Urinary bladder (tissue), 4 donors: ENCODE data around the gene MC1R. TPM values are rescaled to one million over a fixed set of nuclear protein-coding genes. Genes with fewer than 3 reads are reported as not detected.

Experiments
- DNase-seq: peaks from one replicate; pipeline ENCODE4 v3.0.0-alpha.2; 2015; ENCODE audit errors: extremely low spot score
- H3K27ac ChIP-seq: one replicate; pipeline ENCODE4 v1.5.1; 2013; ENCODE audit warnings: low read depth, mild to moderate bottlenecking, moderate library complexity
- H3K36me3 ChIP-seq: one replicate; pipeline ENCODE4 v1.6.1; 2013; ENCODE audit warnings: mild to moderate bottlenecking, moderate library complexity; ENCODE audit not compliant: insufficient read depth
- H3K4me1 ChIP-seq: one replicate; pipeline ENCODE4 v1.6.1; 2013; ENCODE audit warnings: mild to moderate bottlenecking, moderate library complexity; ENCODE audit not compliant: insufficient read depth
- H3K4me3 ChIP-seq: one replicate; pipeline ENCODE4 v1.5.1; 2013; ENCODE audit warnings: low read depth, low read length
- WGBS: extraction: QIAGEN DNeasy Blood & Tissue Kit; methylation state at CpG from one replicate; pipeline ENCODE4 v1.1.7; 2013; 5-methylcytosine and 5-hydroxymethylcytosine counted together
- polyA plus RNA-seq: library from polyadenylated mRNA; stranded (reverse); fragments of 200-250 nt; gene quantifications from one replicate; pipeline ENCODE4 v1.2.3, GENCODE V29; 2013
- total RNA-seq: library from RNA; depleted of rRNA; stranded (reverse); fragments of >200 nt; gene quantifications from one replicate; pipeline ENCODE4 v1.2.3, GENCODE V29; 2014
- donor health status: healthy with polysubstance abuse.
- donor health status: healthy.

The MC1R gene
- total and polyA plus RNA-seq, 2 donors = 3.8 to 7.0 TPM

GRCh38 chr16:89949121-89949742 lies 30.6 kb downstream of the MC1R start:
- Histone ChIP-seq H3K4me3 (peak overlapping the region; percentile 66), H3K4me1 (no peaks in the 10 kb centered on the region), H3K27ac (no peak overlapping the region), H3K36me3 (no peaks in the 10 kb centered on the region)
- 23% methylated on average over 55 of the region's 55 CpGs for WGBS
- DNase-seq = no peak

- 88% methylated on average over 12 of the region's 12 CpGs for WGBS
- Histone ChIP-seq H3K4me1 (no peaks in the 10 kb centered on the region), H3K4me3 (no peak overlapping the region), H3K36me3 (no peaks in the 10 kb centered on the region), H3K27ac (no peak overlapping the region)
- no peak for DNase-seq
Observed at GRCh38 chr16:89949756-89950155, 31.1 kb downstream of the MC1R start.

- no peak overlapping the region for H3K4me3 ChIP-seq
- H3K36me3 ChIP-seq = no peaks in the 10 kb centered on the region
- no peak overlapping the region for H3K27ac ChIP-seq
- DNase-seq = no peak
- WGBS = 93% methylated on average over 5 of the region's 5 CpGs
- H3K4me1 ChIP-seq = no peaks in the 10 kb centered on the region
Observed at GRCh38 chr16:89951509-89951908, 32.8 kb downstream of the MC1R start.

- no peak for DNase-seq
- no peak overlapping the region for H3K4me3 ChIP-seq
- WGBS = 95% methylated on average over 12 of the region's 12 CpGs
Observed at GRCh38 chr16:89952049-89952448, 33.4 kb downstream of the MC1R start.

GRCh38 chr16:89952551-89952950 lies 33.9 kb downstream of the MC1R start:
- Histone ChIP-seq H3K4me1 (no peaks in the 10 kb centered on the region), H3K4me3 (no peak overlapping the region), H3K36me3 (no peaks in the 10 kb centered on the region), H3K27ac (no peak overlapping the region)
- 90% methylated on average over 6 of the region's 6 CpGs for WGBS
- no peak for DNase-seq

More at GRCh38 chr16:89952049-89952448, 33.4 kb downstream of the MC1R start:
- Histone ChIP-seq H3K27ac (no peak overlapping the region), H3K4me1 (no peaks in the 10 kb centered on the region), H3K36me3 (no peaks in the 10 kb centered on the region)

- Histone ChIP-seq H3K36me3 (peaks cover 2% of the 10 kb centered on the region), H3K4me1 (no peaks in the 10 kb centered on the region), H3K27ac (no peak overlapping the region), H3K4me3 (no peak overlapping the region)
- 93% methylated on average over 11 of the region's 11 CpGs for WGBS
- no peak for DNase-seq
Observed at GRCh38 chr16:89953671-89954406, 35.2 kb downstream of the MC1R start.

- H3K27ac ChIP-seq = no peak overlapping the region
- DNase-seq = no peak
- peaks cover 2% of the 10 kb centered on the region for H3K36me3 ChIP-seq
- WGBS = 93% methylated on average over 15 of the region's 15 CpGs
- H3K4me3 ChIP-seq = no peak overlapping the region
- H3K4me1 ChIP-seq = no peaks in the 10 kb centered on the region
Observed at GRCh38 chr16:89954462-89954861, 35.8 kb downstream of the MC1R start.

GRCh38 chr16:89955001-89955685 lies 36.5 kb downstream of the MC1R start:
- no peak overlapping the region for H3K27ac ChIP-seq
- 88% methylated on average over 15 of the region's 15 CpGs for WGBS
- no peaks in the 10 kb centered on the region for H3K4me1 ChIP-seq
- DNase-seq = no peak
- peaks cover 2% of the 10 kb centered on the region for H3K36me3 ChIP-seq
- no peak overlapping the region for H3K4me3 ChIP-seq

GRCh38 chr16:89956505-89957215 lies 38.0 kb downstream of the MC1R start:
- H3K27ac ChIP-seq = no peak overlapping the region
- no peak for DNase-seq
- peaks cover 2% of the 10 kb centered on the region for H3K36me3 ChIP-seq
- H3K4me1 ChIP-seq = no peaks in the 10 kb centered on the region
- H3K4me3 ChIP-seq = no peak overlapping the region
- 93% methylated on average over 15 of the region's 15 CpGs for WGBS

GRCh38 chr16:89957216-89957785 lies 38.6 kb downstream of the MC1R start:
- 92% methylated on average over 23 of the region's 23 CpGs for WGBS
- H3K36me3 ChIP-seq = peaks cover 2% of the 10 kb centered on the region
- DNase-seq = no peak

GRCh38 chr16:89958068-89958467 lies 39.4 kb downstream of the MC1R start:
- peaks cover 2% of the 10 kb centered on the region for H3K36me3 ChIP-seq
- H3K4me3 ChIP-seq = no peak overlapping the region

More at GRCh38 chr16:89957216-89957785, 38.6 kb downstream of the MC1R start:
- Histone ChIP-seq H3K27ac (no peak overlapping the region), H3K4me1 (no peaks in the 10 kb centered on the region), H3K4me3 (no peak overlapping the region)

GRCh38 chr16:89958596-89958995 lies 39.9 kb downstream of the MC1R start:
- DNase-seq = no peak
- Histone ChIP-seq H3K4me3 (no peak overlapping the region), H3K27ac (no peak overlapping the region), H3K4me1 (no peaks in the 10 kb centered on the region), H3K36me3 (peaks cover 2% of the 10 kb centered on the region)
- WGBS = 96% methylated on average over 10 of the region's 10 CpGs

More at GRCh38 chr16:89958068-89958467, 39.4 kb downstream of the MC1R start:
- DNase-seq = no peak
- no peaks in the 10 kb centered on the region for H3K4me1 ChIP-seq
- 89% methylated on average over 7 of the region's 7 CpGs for WGBS
- no peak overlapping the region for H3K27ac ChIP-seq

GRCh38 chr16:89960966-89961365 lies 42.3 kb downstream of the MC1R start:
- Histone ChIP-seq H3K36me3 (peaks cover 2% of the 10 kb centered on the region), H3K27ac (no peak overlapping the region), H3K4me3 (no peak overlapping the region), H3K4me1 (no peaks in the 10 kb centered on the region)
- DNase-seq = no peak
- 94% methylated on average over 13 of the region's 13 CpGs for WGBS
